GM12878 (cell line): Measurements from ENCODE around the gene ZNF304. TPM values are rescaled to one million over a fixed set of nuclear protein-coding genes. Genes with fewer than 3 reads are reported as not detected.

Experiments used
- ATAC-seq: fragments of 200-7000 bp; cut with Tn5 transposase; 3 replicates; pipeline ENCODE4 v1.9.1; 2020; ENCODE audit warnings: mild to moderate bottlenecking, moderate library complexity
- BruUV-seq: library from RNA; stranded (reverse); fragments of 400-500 nt; replicated peaks from 2 replicates; lab custom pipeline; 2021; lab: Mats Ljungman, UMichigan
- CTCF ChIA-PET: fragments of 300-600 bp; sonication (Branson Sonifier 250); formaldehyde crosslinking; extraction: SDS; loops from one replicate; lab custom pipeline; 2021; ENCODE audit warnings: inconsistent platforms; lab: Yijun Ruan, JAX
- POLR2A ChIA-PET: fragments of 350-600 bp; formaldehyde crosslinking; extraction: SDS; loops from one replicate; lab custom pipeline; 2021; ENCODE audit warnings: inconsistent platforms; lab: Charles Lee
- RAD21 ChIA-PET: fragments of 300-600 bp; sonication (Branson Sonifier 250); formaldehyde crosslinking; loops from one replicate; lab custom pipeline; 2023; ENCODE audit warnings: antibody characterized with exemption; ENCODE audit not compliant: unreplicated experiment; lab: Charles Lee
- SMC1A ChIA-PET: fragments of 300-600 bp; sonication (Branson Sonifier 250); formaldehyde crosslinking; loops from one replicate; lab custom pipeline; 2023; ENCODE audit not compliant: unreplicated experiment, uncharacterized antibody; lab: Charles Lee
- DNase-seq: peaks from one replicate; pipeline ENCODE4 v3.0.0-alpha.2; 2011; ENCODE audit warnings: low read depth, low spot score
- FAIRE-seq: peaks from 3 replicates; lab custom pipeline; 2011; peaks lifted over from hg19 to GRCh38; lab: Jason Lieb, UNC
- H2AFZ ChIP-seq: 2 replicates; pipeline ENCODE4 v1.6.0; 2011; ENCODE audit warnings: low read depth, low read length, control low read depth; ENCODE audit not compliant: control insufficient read depth
- H3K27ac ChIP-seq: 2 replicates; pipeline ENCODE4 v1.5.1; 2011; ENCODE audit warnings: control low read depth; ENCODE audit not compliant: control insufficient read depth, insufficient read depth
- H3K27me3 ChIP-seq, 2 experiments: replicated peaks in 1 of 2; 2 replicates each; pipeline versions ENCODE4 v1.6.0 to v1.6.1; 2011; ENCODE audit warnings: low read length in 1 of 2; ENCODE audit not compliant: control insufficient read depth in 2 of 2, insufficient read depth in 2 of 2
- H3K36me3 ChIP-seq, 2 experiments: 2 replicates each; pipeline ENCODE4 v1.5.1; 2011; ENCODE audit warnings: low read length in 1 of 2; ENCODE audit not compliant: control insufficient read depth in 2 of 2, insufficient read depth in 2 of 2
- H3K4me1 ChIP-seq: 2 replicates; pipeline ENCODE4 v1.6.1; 2011; ENCODE audit warnings: mild to moderate bottlenecking, low read length, moderate library complexity, mixed read lengths; ENCODE audit not compliant: control insufficient read depth, insufficient read depth
- H3K4me2 ChIP-seq: 2 replicates; pipeline ENCODE4 v1.6.0; 2011; ENCODE audit warnings: control low read depth; ENCODE audit not compliant: control insufficient read depth, insufficient read depth
- H3K4me3 ChIP-seq: fragments of 200-600 bp; sonication (generic); 2 replicates; pipeline ENCODE4 v1.5.1; 2016
- H3K79me2 ChIP-seq: 2 replicates; pipeline ENCODE4 v1.6.0; 2011; ENCODE audit warnings: low read length; ENCODE audit not compliant: control insufficient read depth, insufficient read depth
- H3K9ac ChIP-seq: 2 replicates; pipeline ENCODE4 v1.8.0; 2011; ENCODE audit warnings: low read length, control low read depth, mixed read lengths; ENCODE audit not compliant: control insufficient read depth, insufficient read depth
- H3K9me3 ChIP-seq: replicated peaks from 3 replicates; pipeline ENCODE4 v1.5.1; 2011; ENCODE audit warnings: mild to moderate bottlenecking, low read length; ENCODE audit not compliant: control insufficient read depth, insufficient read depth
- H4K20me1 ChIP-seq: 2 replicates; pipeline ENCODE4 v1.6.0; 2011; ENCODE audit not compliant: control insufficient read depth, insufficient read depth
- CEBPB ChIP-seq, 2 experiments: fragments of 150-350 bp in 1 of 2; IDR thresholded peaks; 2 replicates each; pipeline ENCODE4 v1.6.1; 2012 to 2014; ENCODE audit warnings: low read depth in 2 of 2, low read length in 2 of 2, borderline replicate concordance in 1 of 2, inconsistent platforms in 1 of 2
- E2F8 ChIP-seq: fragments of 450-650 bp; IDR thresholded peaks from 2 replicates; pipeline ENCODE4 v1.6.1; 2018; ENCODE audit warnings: mild to moderate bottlenecking, low read depth, moderate library complexity; ENCODE audit not compliant: partially characterized antibody
- HDAC6 ChIP-seq: fragments of 200-600 bp; sonication (generic); IDR thresholded peaks from one replicate; pipeline ENCODE4 v1.8.0; 2017; ENCODE audit warnings: antibody characterized with exemption; ENCODE audit not compliant: unreplicated experiment
- RBBP5 ChIP-seq: fragments of 200-600 bp; sonication (generic); conservative IDR thresholded peaks from 2 replicates; pipeline ENCODE4 v1.6.1; 2016
- RCOR1 ChIP-seq: conservative IDR thresholded peaks from 2 replicates; pipeline ENCODE4 v1.6.1; 2012; ENCODE audit warnings: low read depth, low read length, improper control_type of control experiment
- SMAD5 ChIP-seq: IDR thresholded peaks from 2 replicates; pipeline ENCODE4 v1.6.1; 2016; ENCODE audit warnings: antibody characterized with exemption, low read depth
- TCF3 ChIP-seq: IDR thresholded peaks from 2 replicates; pipeline ENCODE4 v1.6.1; 2012; ENCODE audit warnings: low read depth, mild to moderate bottlenecking, low read length, borderline replicate concordance; ENCODE audit not compliant: insufficient read depth
- ZNF217 ChIP-seq: fragments of 450-650 bp; IDR thresholded peaks from 2 replicates; pipeline ENCODE4 v1.6.1; 2017; ENCODE audit warnings: antibody characterized with exemption, mild to moderate bottlenecking
- ZSCAN29 ChIP-seq: fragments of 450-650 bp; IDR thresholded peaks from 2 replicates; pipeline ENCODE4 v1.6.1; 2017; ENCODE audit warnings: mild to moderate bottlenecking, moderate library complexity
- WGBS: methylation state at CpG from one replicate; pipeline ENCODE4 v1.1.6; 2016; ENCODE audit warnings: low lambda C conversion rate; ENCODE audit not compliant: insufficient replicate concordance, insufficient coverage; ENCODE audit errors: missing lambda C conversion rate; 5-methylcytosine and 5-hydroxymethylcytosine counted together
- in situ Hi-C: fragments of 300-500 bp; cut with MboI; formaldehyde crosslinking; loops from 9 replicates; pipeline ENCODE4 v1.14.3; 2018; ENCODE audit warnings: mixed read lengths
- intact Hi-C: fragments of 100-400 bp; cut with micrococcal nuclease; formaldehyde crosslinking; loops from one replicate; pipeline ENCODE4 v1.14.2; 2022; ENCODE audit not compliant: unreplicated experiment
- polyA plus RNA-seq, 11 experiments: library from polyadenylated mRNA; depleted of rRNA in 4 of 11; unstranded in 6 of 11; stranded (reverse) in 5 of 11; fragments of >200 nt; fragmentation: Nextera tagmentation in 4 of 11; fragmentation: Illumina TruSeq in 1 of 11; extraction: Ambion mirVana in 4 of 11; extraction: Trizol in 1 of 11; gene quantifications; 1 replicate in 1 of 11; 2 replicates in 10 of 11; pipeline versions ENCODE4 v1.2.1 to v1.2.3, GENCODE V29; 2011 to 2016; ENCODE audit warnings: inconsistent platforms in 2 of 11, missing spikeins in 2 of 11, low read depth in 1 of 11
- total RNA-seq, 4 experiments: library from RNA; depleted of rRNA in 3 of 4; stranded (reverse); fragments of >200 nt in 3 of 4; fragmentation: Illumina TruSeq in 1 of 4; extraction: Trizol in 1 of 4; gene quantifications; 2 replicates each; pipeline versions ENCODE4 v1.2.1 to v1.2.3, GENCODE V29; 2013 to 2021

Gene ZNF304
- total and polyA plus RNA-seq, 10 of the 15 experiments (the other 5 are each of a cell fraction or from before 2014, with no cell fraction given), result 1.1 to 11.6 (median 6.9) TPM

- DNase-seq, result no peak
- Histone ChIP-seq H3K4me1 (no peaks in the 10 kb centered on the region), H3K9ac (no peak overlapping the region), H3K27ac (no peak overlapping the region), H3K27me3 (no peaks in the 10 kb centered on the region), H3K4me2 (no peak overlapping the region), H2AFZ (no peak overlapping the region), H3K4me3 (no peak overlapping the region), H4K20me1 (no peaks in the 10 kb centered on the region), H3K36me3 (no peaks in the 10 kb centered on the region), H3K9me3 (no peaks in the 10 kb centered on the region), H3K79me2 (no peaks in the 10 kb centered on the region)
- WGBS, result 41% methylated on average over 3 of the region's 3 CpGs
- intact Hi-C loops, result no loop called here
- ChIA-PET CTCF (no interaction called here), SMC1A (no interaction called here), POLR2A (no interaction called here), RAD21 (no interaction called here)
- in situ Hi-C loops, result no loop called here
- ATAC-seq, result no peak
- no TSS peak for BruUV-seq
- TF ChIP-seq ZNF217 (no peak), HDAC6 (no peak), CEBPB (IDR thresholded peaks at IDR 0.05; ENCODE audit: borderline replicate concordance in 1 of 2, low read depth in 2 of 2, low read length in 2 of 2) (no peak), ZSCAN29 (no peak), RCOR1 (no peak), TCF3 (no peak), SMAD5 (no peak), E2F8 (no peak), RBBP5 (no peak)
- no peak for FAIRE-seq
Observed at GRCh38 chr19:57338877-57339276, 12.2 kb upstream of the ZNF304 start.
